ENCODE results near the gene PTPRT.

The PTPRT gene

DNA sequence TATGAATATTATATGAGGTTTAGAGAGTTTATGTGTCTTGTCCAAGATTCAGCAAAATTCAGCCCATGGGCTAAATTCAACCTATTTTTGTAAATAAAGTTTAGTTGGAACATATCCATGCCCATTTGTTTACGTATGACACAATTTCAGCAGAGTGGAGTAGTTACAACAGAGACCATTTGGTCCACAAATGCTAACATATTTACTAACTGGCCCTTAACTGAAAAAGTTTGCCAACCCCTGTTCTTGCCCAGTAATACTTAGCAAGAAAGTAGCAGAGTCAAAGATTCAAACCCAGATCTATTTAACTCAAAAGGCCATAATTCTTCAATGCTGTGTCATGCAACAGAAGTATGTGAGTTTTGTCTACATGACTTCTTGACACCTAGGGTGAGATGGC, 561.0 kb downstream of the PTPRT start:
- no peak for DNase-seq (ENCODE audit: low read depth in 2 of 2)

DNA sequence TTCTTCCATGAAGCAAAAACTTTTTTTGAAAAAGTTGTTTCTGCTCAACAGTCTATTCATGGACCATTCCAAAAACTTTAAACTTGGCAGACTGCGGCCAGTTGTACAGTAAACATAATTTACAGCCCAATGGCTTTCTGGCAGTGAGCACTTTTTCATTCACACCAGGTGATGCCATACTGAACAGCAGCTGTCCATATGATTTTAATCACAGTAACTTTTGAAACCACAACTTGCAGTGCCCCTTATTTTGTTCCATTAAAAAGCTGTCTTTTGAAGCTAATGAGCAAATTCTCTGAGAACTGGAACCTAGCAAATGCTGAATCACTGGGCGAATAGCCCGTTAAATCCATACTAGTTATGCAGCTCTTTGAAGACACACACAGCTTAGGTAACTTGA, 576.6 kb downstream of the PTPRT start:
- no peak for DNase-seq (ENCODE audit: low read depth in 2 of 2)

DNA sequence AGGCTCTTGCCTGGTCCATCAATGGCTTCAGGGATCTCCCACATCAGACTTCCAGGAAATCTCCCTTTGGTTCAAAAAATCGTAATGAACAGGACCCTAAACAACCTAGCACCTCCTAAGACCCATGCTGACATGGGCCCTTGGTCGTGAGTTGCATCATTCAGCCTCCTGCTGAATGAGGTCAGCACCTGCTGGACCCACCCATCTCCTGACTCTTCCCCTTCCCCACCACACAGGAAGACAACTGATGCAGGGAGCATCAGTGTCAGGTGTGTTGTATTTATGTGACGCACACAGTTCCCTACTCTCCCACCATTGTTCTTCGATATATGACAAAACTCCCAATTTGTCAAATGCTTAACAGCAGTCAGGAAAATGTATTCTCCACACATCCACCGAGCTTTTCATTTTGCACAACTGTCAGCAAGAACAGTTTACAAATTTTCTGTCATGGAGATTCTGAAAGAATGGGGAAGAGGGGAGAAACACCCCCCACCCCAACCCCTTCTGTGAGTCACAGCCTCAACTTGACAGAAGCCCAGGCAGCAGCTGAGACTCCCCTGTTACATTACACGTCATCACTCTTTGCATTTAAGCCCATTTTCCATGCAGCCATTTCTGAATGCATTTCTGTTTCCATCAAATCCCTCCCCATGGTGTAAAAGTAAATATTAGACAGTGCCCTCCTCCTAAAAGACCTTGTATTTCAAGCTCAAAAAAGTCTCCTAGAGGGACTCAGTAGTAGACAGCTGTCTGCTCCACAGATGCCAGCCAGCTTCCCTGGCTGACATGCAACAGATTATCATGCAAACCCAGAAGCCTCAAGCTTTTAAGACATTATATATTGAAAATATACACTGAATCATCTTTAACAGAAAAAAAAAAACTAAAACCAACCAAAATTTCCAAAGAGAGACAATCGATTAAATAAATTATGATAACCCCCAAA, 577.5 kb downstream of the PTPRT start:
- no peak for DNase-seq (ENCODE audit: low read depth in 2 of 2)

DNA sequence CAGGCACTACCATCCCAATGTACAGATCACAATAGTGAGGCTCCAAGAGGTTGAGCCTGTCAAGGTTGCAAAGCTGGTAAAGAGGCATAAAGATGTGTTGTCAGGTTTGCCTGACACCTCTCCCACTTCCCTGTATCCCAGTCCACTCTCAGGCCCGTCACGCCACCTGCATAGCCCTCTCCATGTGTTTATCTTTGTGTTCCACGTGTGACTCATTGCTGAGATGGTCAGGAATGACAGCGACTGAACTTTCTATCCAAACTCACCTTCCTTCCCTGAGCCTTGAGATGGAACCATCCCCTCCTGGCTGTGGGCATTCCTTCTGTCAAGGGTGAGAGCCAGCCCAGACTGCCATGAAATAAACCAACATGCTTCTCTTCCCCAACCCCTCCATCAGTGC, 578.3 kb downstream of the PTPRT start:
- no peak for DNase-seq (ENCODE audit: low read depth in 2 of 2)

DNA sequence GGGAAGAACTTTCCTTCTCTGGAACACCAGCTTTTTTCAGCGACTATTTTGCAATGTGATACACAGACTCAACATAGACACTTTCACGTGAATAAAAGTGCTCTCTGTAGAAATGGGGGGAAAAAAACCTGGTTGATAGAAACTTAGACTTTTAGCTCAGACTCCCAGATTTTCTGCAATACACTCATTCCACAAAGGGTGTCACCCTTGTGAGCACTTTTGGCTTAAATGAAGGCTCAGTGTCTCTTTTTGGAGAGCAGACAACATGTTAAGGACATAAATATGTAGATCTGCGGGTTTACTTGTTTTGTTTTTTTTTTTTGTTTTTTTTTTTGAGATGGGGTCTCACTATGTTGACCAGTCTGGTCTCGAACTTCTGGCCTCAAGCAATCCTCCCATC, 579.6 kb downstream of the PTPRT start:
- DNase-seq (ENCODE audit: low read depth in 2 of 2) = no peak

DNA sequence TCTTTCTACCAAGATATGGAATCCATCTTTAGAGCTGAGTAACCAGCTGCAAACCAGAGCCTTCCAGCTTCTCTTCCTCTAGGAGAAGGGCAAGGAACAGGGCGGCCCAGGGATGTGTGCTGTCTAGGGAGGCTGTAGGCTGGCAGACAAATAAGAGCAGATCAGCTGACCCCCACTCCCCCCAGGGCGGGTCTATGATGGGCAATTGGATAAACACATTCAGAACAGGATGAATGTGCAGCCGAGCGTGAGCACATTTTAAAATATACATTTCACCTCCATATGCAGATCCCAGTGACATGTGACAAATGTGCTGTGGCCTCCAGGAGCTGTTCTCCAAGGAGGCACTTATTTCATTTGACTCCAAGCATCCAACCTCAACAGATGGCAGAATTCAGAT, 580.1 kb downstream of the PTPRT start:
- no peak for DNase-seq (ENCODE audit: low read depth in 2 of 2)

DNA sequence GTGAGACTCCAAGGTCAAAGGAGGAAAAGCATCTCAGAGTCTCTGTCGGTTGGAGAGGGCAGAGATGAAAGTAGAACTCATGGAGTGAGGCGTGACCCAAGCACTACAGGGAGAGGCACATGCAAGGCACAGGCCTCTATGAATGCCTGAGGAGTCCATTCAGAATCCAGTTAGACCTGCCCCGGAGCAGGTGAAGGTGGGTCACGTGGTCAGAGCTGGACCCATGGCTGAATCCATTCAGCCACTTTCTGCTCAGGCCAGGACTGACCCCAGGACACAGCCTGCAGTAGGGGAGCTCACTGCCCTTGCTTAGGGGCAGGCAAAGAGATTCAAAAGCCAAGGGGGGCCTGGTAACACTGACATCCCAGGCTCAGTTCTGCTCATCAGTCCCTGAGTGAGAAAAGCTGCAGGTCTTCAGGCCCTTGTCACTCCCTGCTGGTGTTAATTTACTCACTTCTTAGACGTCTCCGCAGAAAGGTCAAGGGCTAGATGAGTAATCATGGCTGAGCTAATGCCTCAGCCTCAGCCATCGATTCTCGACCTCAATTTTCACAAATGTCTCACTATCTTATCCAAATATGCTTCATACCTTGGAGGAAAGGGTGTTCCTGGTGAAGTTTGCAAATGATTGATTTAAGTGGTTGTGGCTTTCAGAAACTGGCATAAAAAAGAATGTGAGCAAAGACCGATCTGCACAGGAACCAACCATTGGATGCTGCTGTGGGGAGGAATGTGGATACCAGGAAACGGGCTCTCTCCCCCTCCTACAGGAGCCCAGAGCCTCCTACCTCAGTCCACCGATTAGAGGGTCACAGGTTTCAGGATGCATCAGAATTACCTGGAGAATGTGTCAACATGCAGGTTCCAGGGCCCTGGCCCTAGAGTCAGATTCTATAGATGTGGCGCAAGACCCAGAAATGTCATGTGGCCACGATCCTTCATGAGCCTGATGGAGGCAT, 584.4 kb downstream of the PTPRT start:
- no peak for DNase-seq (ENCODE audit: low read depth in 2 of 2)

DNA sequence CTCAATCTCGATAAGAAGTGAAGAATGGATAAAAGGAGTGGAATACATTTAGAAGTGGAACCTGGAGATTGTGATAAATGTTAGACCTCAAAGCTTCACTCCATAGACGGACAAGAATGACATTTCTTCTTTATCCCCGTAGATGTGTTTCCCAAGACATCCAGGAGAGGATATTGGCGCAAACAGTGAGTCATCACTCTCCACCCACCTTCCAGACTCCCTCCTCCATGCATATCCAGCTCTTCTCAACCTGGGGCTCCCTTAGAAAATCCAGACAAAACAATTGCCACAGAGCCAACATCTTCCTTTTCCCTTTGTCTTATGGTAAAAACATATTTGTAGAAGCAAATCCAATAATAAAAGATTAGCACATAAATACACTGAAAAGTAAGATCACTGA, 586.1 kb downstream of the PTPRT start:
- DNase-seq (ENCODE audit: low read depth in 2 of 2) = no peak

DNA sequence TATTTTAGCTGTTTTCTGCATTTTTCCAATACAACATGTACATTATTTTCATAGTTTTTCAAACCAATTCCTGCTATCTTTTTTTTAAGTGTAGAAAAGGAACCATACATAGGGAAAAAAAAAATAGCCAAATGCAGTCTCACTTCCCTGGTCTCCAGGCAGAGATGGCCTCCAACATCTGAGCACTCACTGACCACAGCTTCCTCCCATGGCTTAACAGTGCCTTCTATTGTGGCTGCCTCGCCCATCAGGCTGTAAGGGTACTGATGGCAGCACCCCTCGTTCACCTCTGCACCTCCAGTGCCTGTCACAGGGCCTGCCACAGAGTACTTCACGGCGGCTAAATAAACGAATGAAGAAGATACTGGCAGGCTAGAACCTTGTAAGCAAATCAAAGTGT, 591.1 kb downstream of the PTPRT start:
- DNase-seq (ENCODE audit: low read depth in 2 of 2) = no peak

DNA sequence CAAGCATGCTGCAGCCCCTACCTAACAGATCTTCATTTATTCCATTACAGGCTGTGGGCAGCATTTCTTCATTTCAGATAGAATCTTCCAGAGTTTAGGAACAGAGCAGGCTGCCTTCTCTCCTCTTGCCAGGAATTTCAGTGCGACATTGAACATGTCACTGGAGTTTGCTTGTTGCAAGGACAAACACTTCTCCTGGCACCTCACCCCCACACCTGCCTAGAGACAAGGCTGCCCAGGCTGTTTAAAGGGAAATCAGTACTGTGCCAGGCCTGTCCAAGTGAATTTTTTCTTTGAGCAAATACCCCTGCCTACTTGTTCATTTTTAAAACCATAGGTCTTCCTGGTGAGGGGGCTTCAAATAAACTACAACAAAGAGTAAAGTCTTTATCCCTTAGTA, 594.1 kb downstream of the PTPRT start:
- DNase-seq (ENCODE audit: low read depth in 2 of 2) = no peak

DNA sequence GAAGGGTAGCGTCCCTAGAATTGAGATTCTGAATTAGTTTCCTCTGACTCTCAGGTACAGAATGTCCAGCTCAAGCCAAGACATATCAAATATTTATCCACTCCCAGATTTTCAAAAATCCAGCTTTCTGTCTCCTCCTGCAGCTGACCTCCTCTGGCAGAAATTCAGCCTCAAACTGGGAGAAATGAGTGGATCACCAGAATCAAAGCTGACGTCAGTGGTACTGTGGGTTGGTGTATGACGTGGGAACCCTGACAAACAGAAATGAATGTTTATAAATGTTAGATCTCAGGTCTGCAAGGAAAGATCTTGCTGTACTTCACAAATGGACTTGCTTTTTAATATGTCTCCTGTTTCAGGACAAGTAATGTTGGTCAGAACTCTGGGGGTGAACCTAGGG, 595.0 kb downstream of the PTPRT start:
- DNase-seq (ENCODE audit: low read depth in 2 of 2) = no peak

DNA sequence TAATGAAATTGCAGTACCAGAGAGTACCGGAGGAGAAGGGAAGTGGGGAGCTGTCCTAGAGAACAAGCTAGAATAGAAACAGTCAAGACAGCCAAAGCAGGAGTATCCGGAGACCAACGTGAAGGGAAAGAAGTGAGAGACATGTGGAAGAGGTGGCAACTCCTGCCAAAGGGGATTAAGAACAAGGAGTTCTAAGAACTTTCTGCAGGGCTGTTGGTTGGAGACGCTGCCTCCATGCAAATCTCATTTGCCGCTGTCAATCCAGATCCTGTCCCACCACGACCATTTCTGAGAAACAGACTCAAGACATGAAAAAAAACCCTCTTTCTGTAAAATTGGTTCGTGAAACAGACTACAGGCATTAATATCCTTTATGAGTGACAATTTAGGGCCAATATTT, 595.7 kb downstream of the PTPRT start:
- DNase-seq (ENCODE audit: low read depth in 2 of 2) = no peak

DNA sequence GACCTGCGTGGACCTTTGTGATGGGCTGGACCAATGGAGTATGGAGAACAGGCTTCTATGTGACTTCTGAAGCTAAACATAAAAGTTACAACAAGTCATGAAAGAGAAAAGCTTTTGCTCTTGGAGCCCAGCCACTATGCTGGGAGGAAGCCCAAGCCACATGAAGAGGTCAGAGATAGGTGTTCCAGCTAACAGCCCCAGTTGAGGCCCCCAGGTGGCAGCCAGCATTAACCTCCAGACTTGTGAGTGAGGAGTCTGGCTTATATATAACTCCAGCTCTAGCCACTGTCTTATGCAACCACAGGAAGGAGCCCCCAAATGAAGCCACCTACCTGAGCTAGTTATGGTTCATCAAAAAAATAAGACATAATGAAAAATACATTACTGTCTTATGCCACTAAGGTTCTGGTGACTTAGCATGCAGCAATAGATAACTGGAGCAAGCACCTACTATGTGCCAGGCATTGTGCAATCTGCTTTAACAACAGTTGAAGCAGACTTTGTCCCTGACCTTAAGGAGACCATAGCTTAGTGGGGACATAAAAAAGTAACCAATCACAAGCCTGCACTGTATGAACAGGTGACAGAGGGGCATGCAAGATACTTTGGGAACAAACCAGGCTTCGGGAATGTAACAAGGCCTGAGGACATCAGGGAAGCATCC, 599.6 kb downstream of the PTPRT start:
- DNase-seq (ENCODE audit: low read depth in 2 of 2) = no peak

DNA sequence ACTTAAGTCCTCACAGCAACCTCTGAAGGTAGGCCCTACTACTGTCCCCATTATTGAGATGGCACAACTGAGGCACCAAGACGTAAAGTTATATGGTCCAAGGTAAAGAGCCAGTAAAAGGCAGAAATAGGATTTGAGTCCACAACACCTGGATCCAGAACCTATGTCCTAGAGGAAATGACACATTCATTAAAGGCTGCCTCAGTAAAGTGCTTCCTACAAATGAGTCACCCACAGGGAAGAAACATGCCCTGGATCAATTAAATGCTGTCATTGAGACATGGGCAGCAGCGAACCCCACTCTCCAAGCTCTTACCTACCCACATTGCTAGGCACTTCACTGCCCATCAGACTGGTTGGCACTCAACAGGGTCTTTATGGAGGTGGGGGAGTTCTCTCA, 600.9 kb downstream of the PTPRT start:
- DNase-seq (ENCODE audit: low read depth in 2 of 2) = no peak

DNA sequence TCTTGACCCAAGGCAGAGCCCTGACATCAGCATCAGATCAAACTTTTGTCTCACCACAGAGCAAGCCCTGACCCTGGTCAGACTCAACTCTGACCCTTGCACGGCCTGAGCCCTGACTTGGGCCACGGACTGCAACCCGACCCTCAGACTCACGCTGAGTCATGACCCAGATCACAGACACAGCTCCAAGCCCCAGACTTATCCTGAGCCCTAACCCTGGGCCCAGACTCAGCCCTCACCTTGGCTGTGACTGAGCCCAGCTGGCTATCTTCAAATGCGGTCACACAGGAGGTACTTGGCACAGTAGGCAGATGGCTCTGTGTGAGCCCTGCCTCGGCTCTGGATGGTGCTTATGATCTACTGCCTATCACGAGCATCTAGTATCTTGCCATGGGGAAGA, 602.3 kb downstream of the PTPRT start:
- DNase-seq (ENCODE audit: low read depth in 2 of 2) = no peak

DNA sequence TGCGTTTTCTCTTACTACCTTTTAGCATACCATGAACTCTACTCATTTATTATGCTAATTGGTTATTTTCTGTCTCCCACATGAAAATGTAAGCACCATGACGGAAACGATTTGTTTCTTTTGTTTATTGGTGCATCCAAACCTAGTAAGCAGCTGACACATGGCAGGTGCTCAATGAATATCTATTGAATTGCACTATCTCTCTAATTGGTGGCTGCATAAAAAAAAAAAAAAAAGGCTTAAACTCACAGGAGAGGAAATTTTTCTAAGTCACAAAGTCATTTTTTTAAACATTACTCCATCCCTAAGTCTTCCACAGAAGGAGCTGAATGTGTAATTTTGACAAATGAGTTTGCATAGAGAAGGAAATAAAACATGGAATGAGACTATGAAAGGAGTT, 608.4 kb downstream of the PTPRT start:
- DNase-seq (ENCODE audit: low read depth in 2 of 2) = no peak

DNA sequence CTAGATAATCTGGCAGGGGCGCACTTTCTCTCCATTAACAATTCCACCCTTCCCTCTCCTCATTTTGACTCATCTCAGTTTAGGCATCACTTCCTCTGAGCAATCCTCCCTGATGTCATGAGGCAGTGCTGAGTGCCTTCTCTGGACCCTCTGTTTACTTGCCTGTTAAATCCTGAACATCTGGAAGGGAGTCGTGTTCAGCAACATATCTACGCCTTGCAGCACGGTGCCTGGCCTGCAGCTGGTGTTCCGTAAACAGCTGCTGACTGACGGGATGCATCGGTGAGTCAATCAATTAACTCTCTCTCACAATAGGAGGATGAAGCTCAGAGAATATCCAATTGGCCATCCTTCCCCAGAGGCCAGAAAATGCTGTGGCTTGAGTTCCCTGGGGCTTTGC, 613.5 kb downstream of the PTPRT start:
- no peak for DNase-seq (ENCODE audit: low read depth in 2 of 2)

DNA sequence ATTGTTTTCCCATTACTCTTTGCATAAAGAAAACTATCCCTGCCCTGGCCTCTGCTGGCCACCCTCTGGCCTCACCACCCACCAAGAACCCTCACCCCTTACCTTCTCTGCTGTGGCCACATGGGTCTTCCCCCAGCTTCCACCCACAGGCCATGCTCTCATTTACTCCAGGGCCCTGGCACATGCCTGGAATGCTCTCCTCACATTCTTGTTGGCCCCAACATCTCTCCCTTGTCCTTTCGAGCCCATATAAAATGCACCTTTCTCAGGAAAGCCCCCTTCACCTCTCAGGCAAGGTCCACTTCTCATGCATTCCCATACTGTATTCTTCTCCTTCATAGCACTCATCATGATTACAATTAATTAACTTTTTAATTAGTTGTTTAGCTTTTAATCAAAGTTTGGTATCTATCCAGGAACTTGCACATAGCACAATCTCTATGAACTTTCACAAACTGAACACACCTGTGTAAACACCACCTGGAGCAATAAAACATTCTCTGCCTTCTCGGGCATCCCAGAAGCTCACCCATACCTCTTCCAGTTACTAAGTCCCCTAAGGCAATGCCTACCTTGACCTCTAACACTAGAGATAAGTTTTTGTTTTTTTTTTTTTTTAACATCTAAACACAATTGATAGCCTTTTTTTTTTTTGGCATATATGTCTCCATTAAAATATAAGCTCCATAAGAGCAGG, 617.2 kb downstream of the PTPRT start:
- no peak for DNase-seq (ENCODE audit: low read depth in 2 of 2)

DNA sequence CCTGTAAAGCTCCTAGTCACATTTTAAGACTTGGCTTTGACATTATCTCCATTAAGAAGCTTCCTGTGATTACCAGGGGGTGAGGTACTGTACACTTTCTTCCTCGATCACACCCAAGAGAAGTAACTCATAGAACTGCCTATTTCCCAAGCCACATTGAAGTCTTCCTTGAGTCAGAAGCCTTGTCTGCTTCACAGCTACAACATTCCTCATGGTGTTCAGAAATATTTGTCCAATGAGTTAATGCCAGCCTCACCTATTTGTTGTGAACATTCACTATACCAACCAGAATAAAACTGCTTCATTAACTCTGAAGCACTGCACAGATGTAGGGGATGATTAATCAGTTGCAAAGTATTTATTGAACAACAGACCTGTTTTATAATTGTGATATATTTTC, 622.3 kb downstream of the PTPRT start:
- no peak for DNase-seq (ENCODE audit: low read depth in 2 of 2)

DNA sequence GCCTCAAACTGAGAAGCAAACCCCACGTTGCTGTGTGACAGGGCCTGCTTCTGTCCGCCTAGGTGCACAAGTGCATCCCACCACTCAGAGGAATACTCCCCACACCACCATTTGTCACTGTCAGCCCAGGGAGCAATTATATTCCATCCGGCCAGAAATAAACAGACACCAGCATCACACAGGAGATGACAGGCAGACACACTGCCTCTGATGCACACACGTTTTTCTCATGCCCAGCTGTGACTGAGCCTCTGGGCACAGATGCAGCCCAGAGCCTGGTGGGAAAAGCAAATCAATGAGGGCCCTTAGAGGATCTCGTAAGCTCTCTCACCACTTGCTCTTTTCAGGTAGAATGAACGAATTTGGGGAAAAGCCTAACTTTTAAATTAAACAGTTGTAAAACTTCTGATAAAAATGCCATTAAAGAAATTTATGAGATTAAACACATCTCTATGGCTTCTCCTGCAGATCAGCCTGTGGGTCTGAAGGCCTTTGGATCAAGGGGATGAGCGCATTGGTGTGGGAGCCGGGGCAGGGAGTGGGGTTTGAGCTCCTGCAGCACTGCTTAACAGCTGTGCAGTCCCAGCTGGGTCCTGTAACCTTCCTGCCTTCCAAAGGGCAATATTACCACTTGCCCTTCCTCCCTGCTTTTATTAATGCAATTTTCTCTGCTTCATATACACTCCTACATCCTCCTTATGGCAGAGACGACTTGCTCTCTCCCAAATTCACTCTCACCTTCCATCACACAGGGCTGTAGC, 624.3 kb downstream of the PTPRT start:
- DNase-seq (ENCODE audit: low read depth in 2 of 2) = no peak

DNA sequence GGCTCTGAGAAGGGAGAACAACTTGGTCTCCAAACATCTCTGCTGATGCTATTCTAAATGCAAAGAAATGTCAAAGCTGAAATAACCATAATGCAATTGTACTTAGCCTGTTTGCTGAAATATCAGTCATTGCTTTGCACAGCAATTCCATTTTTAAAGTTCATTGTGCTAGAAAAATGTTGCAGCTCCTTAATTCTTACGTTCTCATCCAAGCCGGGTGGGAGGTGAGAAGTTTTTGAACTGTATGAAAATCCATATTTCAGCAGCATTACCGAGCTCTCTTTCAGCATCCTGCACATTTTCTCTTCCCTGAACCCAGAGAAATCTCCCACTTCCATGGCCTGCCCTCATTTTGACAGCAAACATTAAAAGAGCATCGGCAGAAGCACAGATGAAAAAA, 630.0 kb downstream of the PTPRT start:
- DNase-seq (ENCODE audit: low read depth in 2 of 2) = no peak

Data from stimulated activated CD4-positive, alpha-beta T cell treated with anti-CD3 and anti-CD28 coated beads, Interleukin-4, amount 100 ng/mL, for 48 hours (primary cell).